Immature natural killer cell (primary cell): ENCODE results near the gene JADE2. TPM values are rescaled to one million over a fixed set of nuclear protein-coding genes. Genes with fewer than 3 reads are reported as not detected.
"Not testable (repeated sequence)": the region's sequence is repeated elsewhere in the genome, so short reads cannot be mapped to it uniquely, and the experiment has no call there.

Source experiments
- DNase-seq, 3 donors: peaks; one replicate each; pipeline ENCODE4 v3.0.0; 2022; ENCODE audit warnings: mixed read lengths in 1 of 3
- H3K27ac Mint-ChIP-seq, 6 donors: one replicate each; pipeline ENCODE4 v1.8.0; 2020; ENCODE audit warnings: mixed read lengths in 6 of 6, mild to moderate bottlenecking in 5 of 6, inconsistent platforms in 4 of 6, moderate library complexity in 3 of 6
- H3K27me3 Mint-ChIP-seq, 3 donors: one replicate each; pipeline ENCODE4 v1.8.0; 2020 to 2021; ENCODE audit warnings: low read depth in 3 of 3, mild to moderate bottlenecking in 3 of 3, mixed read lengths in 3 of 3, moderate library complexity in 3 of 3, inconsistent platforms in 1 of 3
- H3K36me3 Mint-ChIP-seq, 3 donors: one replicate each; pipeline ENCODE4 v1.8.0; 2020; ENCODE audit warnings: mixed read lengths in 3 of 3, inconsistent platforms in 2 of 3, mild to moderate bottlenecking in 2 of 3
- H3K4me1 Mint-ChIP-seq, 2 donors: one replicate each; pipeline ENCODE4 v1.8.0; 2020; ENCODE audit warnings: inconsistent platforms in 2 of 2, mild to moderate bottlenecking in 2 of 2, mixed read lengths in 2 of 2, moderate library complexity in 1 of 2
- H3K4me3 Mint-ChIP-seq, 5 donors: one replicate each; pipeline ENCODE4 v1.8.0; 2020; ENCODE audit warnings: mild to moderate bottlenecking in 5 of 5, mixed read lengths in 5 of 5, inconsistent platforms in 3 of 5, moderate library complexity in 3 of 5
- H3K9me3 Mint-ChIP-seq, 6 donors: one replicate each; pipeline ENCODE4 v1.8.0; 2020; ENCODE audit warnings: mild to moderate bottlenecking in 6 of 6, mixed read lengths in 6 of 6, inconsistent platforms in 4 of 6, moderate library complexity in 3 of 6
- polyA plus RNA-seq, 3 donors: library from polyadenylated mRNA; unstranded; fragments of 300-500 nt; fragmentation: Illumina TruSeq; gene quantifications; one replicate each; pipeline ENCODE4 v1.2.3, GENCODE V29; 2021

JADE2 gene
- 10 to 100 TPM; 10.1 to 48.9 (median 23.0) TPM for polyA plus RNA-seq

DNA sequence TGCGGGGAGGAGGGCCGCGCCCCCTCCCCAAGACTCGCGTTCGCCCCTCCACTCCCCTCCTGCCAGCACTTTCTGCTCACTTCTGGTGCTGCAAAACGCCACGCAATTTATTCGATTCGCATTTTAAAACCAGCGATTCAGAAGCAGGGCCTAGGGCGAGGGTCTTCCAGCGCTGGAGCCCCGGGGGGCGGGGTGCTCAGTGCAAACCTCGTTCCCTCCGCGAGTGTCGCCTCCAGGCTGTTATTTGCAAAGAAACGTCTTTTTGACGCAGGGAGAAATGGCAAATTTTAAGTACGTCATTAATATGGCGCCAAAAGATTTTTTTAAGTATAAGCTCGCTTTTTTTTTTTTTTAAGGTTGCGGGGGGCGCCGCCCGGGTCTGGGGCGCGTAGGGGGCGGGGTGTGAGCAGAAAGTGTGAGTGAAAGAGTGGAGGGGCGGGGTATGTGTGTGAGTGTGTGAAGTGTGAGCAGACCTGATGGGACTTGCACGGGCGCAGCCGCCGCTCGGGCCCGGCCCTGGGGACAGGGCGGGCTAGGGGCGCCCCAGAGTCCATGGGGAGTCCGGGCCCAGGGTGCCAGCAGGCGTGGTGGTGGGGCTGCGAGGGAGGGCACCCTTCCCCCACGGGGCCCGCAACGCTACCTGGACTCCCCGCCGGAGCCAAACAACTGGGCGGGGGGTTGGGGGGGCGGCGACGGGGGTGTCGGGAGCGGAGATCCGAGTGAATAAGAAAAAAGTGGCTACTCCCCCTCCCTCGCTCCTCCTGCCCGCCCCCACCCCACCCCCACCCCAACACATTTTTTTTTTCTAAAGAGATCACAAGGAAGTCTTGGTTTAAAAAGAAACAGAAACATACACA lies at the start of gene JADE2:
JADE2 (plus strand) TSS at position 845 of the 857 bp plus-strand sequence. CDS start 10,188 bp downstream, outside the sequence.
- DNase-seq, result peak; percentile 91 to 95 (median 92)
- H3K36me3 Mint-ChIP-seq, result no peaks in the 10 kb centered on the region
- H3K27me3 Mint-ChIP-seq, result peaks cover 16 to 28% (median 16%) of the 10 kb centered on the region in 3 donors
- H3K4me3 Mint-ChIP-seq, result peak within 1 kb of the TSS; percentile 96 to 99 (median 98)
- peak within 1 kb of the TSS; percentile 97 to 99 (median 98) for H3K27ac Mint-ChIP-seq
- peaks cover 36 to 37% of the 10 kb centered on the region in 2 donors for H3K4me1 Mint-ChIP-seq
- H3K9me3 Mint-ChIP-seq, result no peaks in the 10 kb centered on the region

DNA sequence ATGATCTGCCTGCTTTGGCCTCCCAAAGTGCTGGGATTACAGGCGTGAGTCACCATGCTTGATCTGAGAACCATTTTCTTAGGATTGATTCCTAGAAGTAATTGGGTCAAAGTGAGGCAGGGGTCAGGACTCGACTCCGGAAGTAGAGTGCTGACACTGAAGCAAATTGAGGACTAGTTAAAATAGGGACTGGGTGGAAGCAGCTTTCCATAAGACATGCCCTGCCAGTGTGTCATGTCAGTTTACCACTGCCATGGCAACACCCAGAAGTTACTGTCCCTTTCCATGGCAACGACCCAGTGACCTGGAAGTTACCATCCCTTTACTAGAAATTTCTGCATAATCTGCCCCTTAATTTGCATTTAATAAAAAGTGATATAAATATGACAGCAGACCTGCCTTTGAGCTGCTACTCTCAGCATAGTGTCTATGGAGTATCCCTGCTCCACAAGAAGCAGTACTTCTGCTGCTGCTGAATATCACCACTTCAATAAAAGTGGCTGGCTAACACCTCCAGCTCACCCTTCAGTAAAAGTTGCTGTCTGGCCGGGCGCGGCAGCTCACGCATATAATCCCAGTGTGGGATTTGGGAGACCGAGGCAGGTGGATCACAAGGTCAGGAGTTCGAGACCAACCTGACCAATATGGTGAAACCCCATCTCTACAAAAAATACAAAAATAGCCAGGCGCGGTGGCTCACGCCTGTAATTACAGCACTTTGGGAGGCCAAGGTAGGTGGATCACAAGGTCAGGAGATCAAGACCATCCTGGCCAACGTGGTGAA lies 47.8 kb upstream of the JADE2 start:
- H3K27me3 Mint-ChIP-seq, result peaks cover 0 to 6% (median 2%) of the 10 kb centered on the region in 3 donors
- no peak for DNase-seq
- no peaks in the 10 kb centered on the region for H3K4me1 Mint-ChIP-seq
- no peak overlapping the region for H3K4me3 Mint-ChIP-seq
- H3K36me3 Mint-ChIP-seq, result no peaks in the 10 kb centered on the region
- no peaks in the 10 kb centered on the region for H3K9me3 Mint-ChIP-seq
- no peak overlapping the region for H3K27ac Mint-ChIP-seq

DNA sequence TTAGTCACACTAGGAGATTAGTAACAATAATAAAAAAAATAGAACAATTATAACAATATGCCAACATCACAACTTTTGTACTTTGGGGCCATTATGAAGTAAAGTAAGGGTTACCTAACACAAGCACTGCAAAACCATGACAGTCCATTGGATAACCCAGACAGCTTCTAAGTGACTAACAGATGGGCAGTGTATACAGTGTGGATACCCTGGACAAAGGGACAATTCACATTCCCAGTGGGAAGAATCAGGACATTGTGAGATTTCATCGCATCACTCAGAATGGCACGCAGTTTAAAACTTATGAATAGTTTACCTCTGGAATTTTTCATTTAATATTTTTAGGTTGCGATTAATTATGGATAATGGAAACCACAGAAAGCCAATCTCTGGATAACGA lies 45.6 kb upstream of the JADE2 start:
- H3K4me1 Mint-ChIP-seq, result no peaks in the 10 kb centered on the region
- H3K36me3 Mint-ChIP-seq, result no peaks in the 10 kb centered on the region
- H3K4me3 Mint-ChIP-seq, result no peak overlapping the region
- no peak for DNase-seq
- no peak overlapping the region for H3K27ac Mint-ChIP-seq
- no peaks in the 10 kb centered on the region for H3K9me3 Mint-ChIP-seq
- H3K27me3 Mint-ChIP-seq, result peaks cover 0 to 6% (median 2%) of the 10 kb centered on the region in 3 donors

DNA sequence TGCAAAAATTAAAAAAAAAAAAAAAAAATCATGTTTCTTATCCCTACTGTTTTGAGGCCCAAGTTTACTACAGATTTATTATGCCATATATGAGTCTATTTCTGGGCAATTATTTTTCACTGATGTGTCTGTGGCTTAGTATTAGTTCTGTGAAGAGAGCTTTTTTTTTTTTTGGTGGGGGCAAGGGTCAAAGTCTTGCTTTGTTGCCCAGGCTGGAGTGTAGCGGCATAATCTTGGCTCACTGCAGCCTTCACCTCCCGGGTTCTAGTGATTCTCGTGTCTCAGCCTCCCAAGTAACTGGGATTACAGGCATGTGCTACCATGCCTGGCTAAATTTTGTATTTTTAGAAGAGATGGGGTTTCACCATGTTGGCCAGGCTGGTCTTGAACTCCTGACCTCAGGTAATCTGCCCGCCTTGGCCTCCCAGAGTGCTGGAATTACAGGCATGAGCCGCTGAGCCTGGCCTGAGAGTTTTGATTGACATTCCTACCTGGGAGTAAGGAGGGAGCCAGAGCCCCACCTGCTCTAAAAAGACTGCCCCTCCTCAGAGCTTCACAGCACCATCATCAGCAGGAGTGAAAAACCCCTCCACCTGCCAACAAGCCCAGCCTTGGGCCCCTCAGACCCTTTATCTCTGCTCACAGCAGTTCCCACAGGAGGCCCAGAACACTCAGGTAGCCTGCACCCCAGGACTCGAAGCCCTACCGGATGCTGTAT lies 36.1 kb upstream of the JADE2 start:
- no peaks in the 10 kb centered on the region for H3K4me1 Mint-ChIP-seq
- no peak for DNase-seq
- no peaks in the 10 kb centered on the region for H3K36me3 Mint-ChIP-seq
- peaks cover 0 to 2% (median 0%) of the 10 kb centered on the region in 3 donors for H3K27me3 Mint-ChIP-seq
- H3K9me3 Mint-ChIP-seq, result no peaks in the 10 kb centered on the region
- no peak overlapping the region for H3K4me3 Mint-ChIP-seq
- no peak overlapping the region for H3K27ac Mint-ChIP-seq

DNA sequence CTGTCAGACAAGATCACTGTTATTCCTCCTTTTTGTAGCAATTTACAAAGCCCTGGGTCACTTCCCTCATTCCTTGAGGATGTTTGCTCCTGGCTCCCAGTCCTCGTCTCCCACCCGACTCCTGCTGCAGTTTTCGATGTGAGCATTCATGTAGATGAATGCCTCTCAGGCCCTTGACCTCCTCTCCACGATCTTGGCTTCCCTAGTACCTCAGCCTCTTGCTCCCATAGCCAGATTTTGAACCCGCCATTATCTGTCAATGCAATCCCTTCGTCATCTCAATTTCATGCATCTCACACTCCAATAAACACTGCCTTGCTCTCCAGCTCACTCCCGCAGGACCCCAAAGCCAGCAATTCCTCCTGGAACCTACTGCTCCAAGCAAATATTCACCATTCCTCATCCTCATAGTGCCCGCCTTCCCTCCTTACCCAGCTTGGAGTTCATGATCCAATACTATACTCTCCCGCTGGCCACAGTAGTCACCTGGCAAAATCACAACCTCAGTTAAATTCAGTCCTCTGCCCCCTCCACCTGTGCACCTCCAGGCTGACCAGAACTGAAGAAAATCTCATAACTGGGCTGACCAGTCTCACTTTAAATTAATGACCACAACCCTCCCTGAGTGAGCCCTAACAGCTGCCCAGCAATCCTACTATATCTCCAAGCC lies 35.1 kb upstream of the JADE2 start:
- H3K4me1 Mint-ChIP-seq, result no peaks in the 10 kb centered on the region
- H3K36me3 Mint-ChIP-seq, result no peaks in the 10 kb centered on the region
- DNase-seq, result no peak
- H3K27ac Mint-ChIP-seq, result no peak overlapping the region
- no peak overlapping the region for H3K4me3 Mint-ChIP-seq
- H3K27me3 Mint-ChIP-seq, result peaks cover 0 to 4% (median 0%) of the 10 kb centered on the region in 3 donors
- no peaks in the 10 kb centered on the region for H3K9me3 Mint-ChIP-seq

DNA sequence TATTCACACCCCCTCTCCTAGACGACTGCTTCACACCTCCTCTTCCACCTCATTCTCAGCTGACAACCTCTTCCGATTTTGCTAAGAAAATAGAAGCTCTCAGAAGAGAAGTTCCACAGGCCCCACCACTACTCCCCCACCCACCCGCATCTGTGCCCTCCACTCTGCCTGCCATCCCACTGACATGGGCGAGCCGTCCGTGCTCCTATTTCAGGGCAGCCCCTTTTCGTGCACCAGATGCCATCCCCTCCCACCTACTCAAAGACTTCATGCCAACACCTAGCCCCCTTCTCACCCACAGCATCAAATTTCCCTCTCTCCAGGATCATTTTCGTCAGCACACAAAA lies 34.6 kb upstream of the JADE2 start:
- H3K27me3 Mint-ChIP-seq, result peaks cover 0 to 4% (median 1%) of the 10 kb centered on the region in 3 donors
- H3K27ac Mint-ChIP-seq, result no peak overlapping the region
- no peak for DNase-seq
- no peaks in the 10 kb centered on the region for H3K9me3 Mint-ChIP-seq
- no peaks in the 10 kb centered on the region for H3K36me3 Mint-ChIP-seq
- no peaks in the 10 kb centered on the region for H3K4me1 Mint-ChIP-seq
- no peak overlapping the region for H3K4me3 Mint-ChIP-seq

DNA sequence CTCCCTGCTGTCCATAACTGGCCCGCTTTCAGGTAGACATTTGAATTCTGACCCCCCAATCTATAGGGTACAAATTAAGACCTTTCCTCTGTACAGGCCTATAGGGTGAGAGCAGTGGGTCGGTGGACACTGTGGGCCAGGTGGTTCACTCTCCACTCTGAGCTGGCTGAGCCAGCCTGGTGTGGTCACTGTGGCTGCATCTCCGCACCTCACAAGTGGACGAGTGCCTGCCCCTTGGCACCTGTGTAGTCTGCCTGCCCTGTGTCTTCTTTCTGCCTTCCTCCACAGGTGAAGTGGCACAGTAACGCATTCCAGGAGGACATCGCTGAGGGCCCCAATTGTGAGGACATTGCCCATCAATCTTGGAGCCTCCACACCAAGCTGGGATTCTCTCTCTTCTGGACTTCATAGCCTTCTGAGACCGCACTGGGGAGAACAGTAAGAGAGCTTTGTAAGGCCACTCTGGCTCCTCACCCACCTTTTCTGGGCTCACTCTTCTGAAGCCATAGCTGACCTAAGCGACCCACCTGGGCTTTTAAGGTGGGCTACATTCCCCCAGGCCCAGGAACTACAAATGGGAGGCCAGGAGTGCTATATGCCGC lies 33.5 kb upstream of the JADE2 start:
- Mint-ChIP-seq H3K27ac (no peak overlapping the region), H3K9me3 (no peaks in the 10 kb centered on the region), H3K4me3 (no peak overlapping the region), H3K4me1 (no peaks in the 10 kb centered on the region), H3K27me3 (peaks cover 0 to 4% (median 3%) of the 10 kb centered on the region in 3 donors), H3K36me3 (no peaks in the 10 kb centered on the region)
- no peak for DNase-seq

DNA sequence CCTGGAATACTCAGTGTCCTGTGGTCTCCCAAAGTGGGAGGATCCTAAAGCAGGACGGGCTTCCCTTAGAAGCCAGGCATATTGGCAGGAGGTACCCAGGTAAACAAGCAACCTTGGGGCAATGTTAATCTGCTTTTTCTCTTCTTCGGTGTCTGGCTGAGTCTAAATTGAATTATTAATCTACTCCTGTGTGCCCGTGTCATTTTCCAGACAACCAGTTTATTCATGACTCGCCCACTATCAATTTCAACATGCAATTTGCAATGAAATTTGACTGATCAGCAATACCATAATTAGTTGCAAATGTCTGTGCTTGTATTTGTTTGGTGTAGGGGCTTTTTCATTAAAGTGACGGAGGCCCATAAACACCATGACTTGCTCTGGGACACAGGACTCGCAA lies 32.9 kb upstream of the JADE2 start:
- peaks cover 2 to 4% (median 3%) of the 10 kb centered on the region in 3 donors for H3K27me3 Mint-ChIP-seq
- no peak overlapping the region for H3K4me3 Mint-ChIP-seq
- no peaks in the 10 kb centered on the region for H3K9me3 Mint-ChIP-seq
- H3K36me3 Mint-ChIP-seq, result no peaks in the 10 kb centered on the region
- no peak overlapping the region for H3K27ac Mint-ChIP-seq
- no peaks in the 10 kb centered on the region for H3K4me1 Mint-ChIP-seq
- no peak for DNase-seq

DNA sequence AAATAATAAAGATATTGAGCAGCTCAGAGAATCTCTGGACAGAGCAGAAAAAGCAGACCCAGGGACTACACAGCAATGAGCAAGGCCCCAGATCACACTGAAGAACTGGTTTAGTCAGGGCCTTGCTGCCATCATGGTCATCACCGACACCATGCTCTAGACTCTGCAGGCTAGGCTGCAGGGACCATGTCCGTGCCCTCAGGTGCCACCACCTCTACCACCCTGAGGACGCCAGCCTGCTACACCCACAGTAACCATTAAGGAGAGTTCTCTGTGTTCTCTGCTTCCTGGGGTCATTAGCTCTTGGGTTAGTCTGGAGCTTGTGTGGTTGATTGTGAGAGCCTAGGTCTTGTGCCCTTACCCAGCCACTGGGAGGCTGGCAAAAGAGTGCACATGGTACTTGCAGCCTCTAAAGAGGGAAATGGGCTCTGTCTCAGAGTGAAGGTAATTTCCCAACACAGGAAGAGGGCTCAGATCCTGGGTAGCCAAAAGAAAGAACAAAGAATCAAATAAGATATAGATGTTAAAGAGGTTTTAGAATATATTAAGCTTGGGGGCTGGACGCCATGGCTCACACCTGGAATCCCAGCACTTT lies 31.9 kb upstream of the JADE2 start:
- peaks cover 2 to 4% (median 3%) of the 10 kb centered on the region in 3 donors for H3K27me3 Mint-ChIP-seq
- H3K4me3 Mint-ChIP-seq, result no peak overlapping the region
- H3K9me3 Mint-ChIP-seq, result no peaks in the 10 kb centered on the region
- no peaks in the 10 kb centered on the region for H3K4me1 Mint-ChIP-seq
- no peaks in the 10 kb centered on the region for H3K36me3 Mint-ChIP-seq
- no peak overlapping the region for H3K27ac Mint-ChIP-seq
- DNase-seq, result no peak

DNA sequence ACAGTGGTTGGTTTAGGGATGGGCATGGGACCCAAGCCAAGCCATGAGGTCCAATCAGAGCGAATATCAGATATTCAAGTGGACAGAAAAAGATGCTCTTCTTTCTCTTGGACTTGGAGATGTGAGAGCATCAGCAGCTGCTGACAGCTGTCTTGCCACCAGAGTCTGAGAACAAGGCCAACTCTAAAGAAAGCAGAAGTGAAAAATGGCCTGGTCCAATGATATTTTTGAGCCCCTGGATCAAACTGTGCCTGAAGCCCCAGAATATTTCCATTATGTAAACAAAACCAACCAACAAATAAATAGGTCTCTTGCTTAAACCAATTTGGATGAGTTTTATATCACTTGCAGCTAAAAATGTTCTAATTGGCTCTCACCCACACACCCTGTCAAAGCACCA lies 30.7 kb upstream of the JADE2 start:
- Mint-ChIP-seq H3K27ac (no peak overlapping the region), H3K4me1 (no peaks in the 10 kb centered on the region), H3K27me3 (peaks cover 2 to 3% (median 3%) of the 10 kb centered on the region in 3 donors), H3K4me3 (no peak overlapping the region), H3K36me3 (no peaks in the 10 kb centered on the region), H3K9me3 (no peaks in the 10 kb centered on the region)
- DNase-seq, result no peak

DNA sequence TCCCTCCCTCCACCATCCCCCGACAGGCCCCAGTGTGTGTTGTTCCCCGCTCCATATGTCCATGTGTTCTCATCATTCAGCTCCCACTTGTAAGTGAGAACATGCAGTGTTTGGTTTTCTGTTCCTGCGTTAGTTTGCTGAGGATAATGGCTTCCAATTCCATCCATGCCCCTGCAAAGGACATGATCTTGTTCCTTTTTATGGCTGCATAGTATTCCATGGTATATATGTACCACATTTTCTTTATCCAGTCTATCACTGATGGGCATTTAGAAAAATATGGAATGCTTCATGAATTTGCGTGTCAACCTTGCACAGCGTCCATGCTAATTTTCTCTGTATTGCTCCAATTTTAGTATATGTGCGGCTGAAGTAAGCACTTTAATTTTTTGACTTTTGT lies 25.6 kb upstream of the JADE2 start:
- not testable (repeated sequence) for H3K4me3 Mint-ChIP-seq, H3K27me3 Mint-ChIP-seq, H3K27ac Mint-ChIP-seq, H3K36me3 Mint-ChIP-seq, H3K9me3 Mint-ChIP-seq, DNase-seq
- peaks cover 12 to 20% of the 10 kb centered on the region in 2 donors for H3K4me1 Mint-ChIP-seq

DNA sequence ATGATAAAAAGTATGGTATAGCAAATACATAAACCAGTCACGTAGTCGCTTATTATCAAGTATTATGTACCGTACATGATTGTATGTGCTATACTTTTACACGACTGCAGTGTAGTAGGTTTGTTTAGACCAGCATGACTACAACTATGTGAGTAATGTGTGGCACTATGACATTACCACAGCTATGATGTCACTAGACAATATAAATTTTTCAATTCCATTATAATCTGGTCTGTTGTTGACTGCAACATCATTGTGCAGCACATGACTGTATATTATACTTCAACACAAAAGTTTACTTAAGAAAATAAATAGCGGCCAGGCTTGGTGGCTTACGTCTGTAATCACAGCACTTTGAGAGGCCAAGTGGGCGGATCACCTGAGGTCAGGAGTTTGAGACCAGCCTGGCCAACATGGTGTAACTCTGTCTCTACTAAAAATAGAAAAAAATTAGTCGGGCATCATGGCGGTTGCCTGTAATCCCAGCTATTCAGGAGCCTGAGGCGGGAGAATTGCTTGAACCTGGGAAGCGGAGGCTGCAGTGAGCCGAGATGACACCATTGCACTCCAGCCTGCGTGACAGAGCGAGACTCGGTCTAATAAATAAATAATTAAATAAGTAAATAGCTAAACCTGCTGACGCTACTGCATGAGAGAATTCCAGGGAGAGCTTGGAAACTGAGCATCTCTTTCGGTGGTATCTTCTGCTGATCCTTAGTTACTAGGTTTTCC lies 24.6 kb upstream of the JADE2 start:
- Mint-ChIP-seq H3K27ac (no peak overlapping the region), H3K27me3 (peaks cover 1 to 2% (median 2%) of the 10 kb centered on the region in 3 donors), H3K9me3 (no peaks in the 10 kb centered on the region), H3K4me3 (no peak overlapping the region), H3K4me1 (peaks cover 12 to 20% of the 10 kb centered on the region in 2 donors), H3K36me3 (no peaks in the 10 kb centered on the region)
- no peak for DNase-seq
